HG03457 (cell line): ENCODE data around the gene DAB2IP.

Source experiments
- ATAC-seq: cut with Tn5 transposase; IDR thresholded peaks from one replicate; pipeline ENCODE4 v1.9.1; 2021; ENCODE audit warnings: moderate number of reproducible peaks; ENCODE audit not compliant: unreplicated experiment

Gene DAB2IP

DNA sequence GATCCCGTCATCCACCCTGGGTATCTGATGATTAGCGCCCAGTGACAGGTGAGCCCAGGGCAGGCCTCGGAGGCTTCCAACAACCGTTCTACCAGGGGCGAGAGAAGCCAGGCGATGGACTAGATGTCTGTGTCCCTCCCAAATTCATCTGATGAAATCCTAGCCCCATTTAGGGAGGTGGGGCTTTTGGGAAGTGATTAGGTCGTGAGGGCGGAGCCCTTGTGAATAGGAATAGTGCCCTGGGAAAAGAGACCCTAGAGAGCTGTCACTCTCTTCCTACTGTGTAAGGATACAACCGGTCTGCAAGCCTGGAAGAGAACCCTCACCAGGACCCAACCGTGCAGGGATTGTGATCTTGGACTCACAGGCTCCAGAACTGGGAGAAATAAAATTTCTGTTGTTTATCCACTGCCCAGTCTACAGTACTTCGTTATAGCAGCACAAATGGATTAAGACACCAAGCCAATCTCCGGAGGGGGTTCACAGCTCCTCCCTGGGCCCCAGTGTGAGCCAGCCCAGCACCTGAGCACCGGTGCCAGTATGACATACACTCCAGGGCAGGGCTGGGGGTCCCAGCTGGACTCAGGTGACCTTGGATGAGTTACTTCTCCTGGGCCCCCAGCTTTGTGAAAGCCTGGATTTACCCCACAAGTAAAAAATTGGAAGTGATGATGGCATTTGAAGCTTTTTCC is 162.2 kb downstream of the DAB2IP start:
- ATAC-seq = no peak

DNA sequence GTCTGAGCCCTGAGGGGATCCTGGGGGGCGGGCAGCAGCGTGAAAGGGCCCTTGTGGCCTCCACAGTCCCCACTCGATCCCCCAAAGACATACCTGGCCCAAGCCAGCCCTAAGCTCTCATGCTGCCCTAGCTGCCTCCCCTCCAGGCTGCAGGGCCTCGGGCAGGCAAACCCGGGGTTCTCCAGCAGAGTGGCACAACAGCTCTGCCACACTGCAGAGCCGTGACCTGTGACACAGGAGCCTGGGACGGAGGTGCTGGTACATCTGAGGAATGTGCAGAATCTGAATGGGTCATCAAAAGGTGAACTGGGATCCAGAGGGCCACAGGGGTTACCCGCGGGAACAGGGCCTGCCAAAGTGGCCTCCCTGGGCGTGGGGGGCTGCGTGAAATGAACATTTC is 163.2 kb downstream of the DAB2IP start:
- ATAC-seq = no peak

DNA sequence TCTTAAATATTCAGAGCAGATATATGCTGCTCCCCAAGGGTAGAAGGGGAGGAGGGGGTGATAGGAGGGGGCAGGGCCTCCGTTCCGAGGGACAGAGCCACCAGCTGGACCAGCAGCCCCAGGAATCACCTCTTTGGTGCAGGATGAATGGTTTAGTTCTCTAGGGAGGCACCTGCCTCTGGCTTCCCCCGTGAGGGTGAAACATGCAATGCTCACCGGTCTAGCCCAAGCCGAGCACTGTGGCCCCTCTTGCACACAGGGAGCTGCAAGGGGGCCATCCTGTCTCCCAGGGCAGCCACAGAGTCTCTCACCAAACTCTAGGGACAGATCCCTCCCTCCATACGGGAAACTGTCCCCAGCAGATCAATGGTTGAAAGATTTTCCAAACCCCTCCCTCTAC is 163.7 kb downstream of the DAB2IP start:
- no peak for ATAC-seq

DNA sequence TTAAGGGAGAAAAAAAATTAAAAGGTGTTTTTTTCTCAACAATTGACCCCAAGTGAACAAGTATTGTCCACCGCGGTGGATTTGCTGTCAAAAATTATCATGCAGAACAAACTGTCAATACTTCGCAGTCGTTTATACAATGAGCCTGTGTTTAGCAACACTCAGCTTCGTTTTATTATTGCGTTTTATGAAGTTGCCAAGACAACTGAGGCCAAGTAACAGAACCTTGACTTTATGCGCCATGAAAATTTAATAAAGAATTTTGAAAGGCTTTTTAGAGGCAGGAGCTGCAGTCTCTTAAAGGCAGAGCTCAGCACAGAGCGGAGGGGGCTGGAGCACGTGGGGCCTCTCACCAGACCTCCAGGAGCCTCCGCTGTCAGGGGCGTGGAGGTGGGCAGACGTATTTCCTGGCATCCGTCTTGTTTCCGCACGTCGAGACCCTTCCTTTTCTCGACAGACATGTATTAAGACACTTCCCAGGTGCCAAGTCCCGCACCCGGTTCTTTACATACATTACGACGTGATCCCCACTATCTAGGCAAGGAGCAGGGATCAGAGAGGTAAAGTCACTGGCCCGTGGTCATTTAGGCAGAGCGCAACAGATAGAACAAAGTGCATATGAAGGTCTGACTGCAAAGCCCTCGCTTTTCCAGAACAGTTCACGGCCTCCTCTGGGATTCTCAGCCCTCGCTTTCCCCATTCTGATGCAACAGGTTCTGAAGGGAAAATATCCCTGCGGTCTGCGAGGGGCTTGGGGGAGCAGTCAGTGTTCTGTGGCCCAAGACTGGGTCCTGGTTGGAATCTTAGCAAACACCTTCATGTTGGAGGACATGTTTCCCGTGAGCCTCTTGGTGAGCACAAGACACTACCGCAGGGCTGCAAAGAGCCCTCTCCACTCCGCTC is 164.4 kb downstream of the DAB2IP start:
- ATAC-seq = no peak

DNA sequence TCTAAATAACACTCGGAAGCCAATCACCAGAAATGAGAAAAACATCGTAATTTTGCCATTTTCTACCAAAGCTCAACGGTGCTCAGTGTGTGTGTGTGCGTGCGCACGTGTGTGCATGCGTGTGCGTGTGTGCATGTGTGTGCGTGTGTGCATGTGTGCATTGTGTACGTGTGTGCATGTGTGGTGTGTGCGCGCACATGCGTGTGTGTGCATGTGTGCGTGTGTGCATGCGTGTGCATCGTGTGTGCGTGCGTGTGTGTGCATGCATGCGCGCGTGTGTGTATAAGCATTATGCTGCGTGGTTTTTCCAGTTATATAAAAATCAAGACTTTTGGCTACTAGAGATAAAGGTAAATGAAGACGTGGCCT is 165.0 kb downstream of the DAB2IP start:
- no peak for ATAC-seq

DNA sequence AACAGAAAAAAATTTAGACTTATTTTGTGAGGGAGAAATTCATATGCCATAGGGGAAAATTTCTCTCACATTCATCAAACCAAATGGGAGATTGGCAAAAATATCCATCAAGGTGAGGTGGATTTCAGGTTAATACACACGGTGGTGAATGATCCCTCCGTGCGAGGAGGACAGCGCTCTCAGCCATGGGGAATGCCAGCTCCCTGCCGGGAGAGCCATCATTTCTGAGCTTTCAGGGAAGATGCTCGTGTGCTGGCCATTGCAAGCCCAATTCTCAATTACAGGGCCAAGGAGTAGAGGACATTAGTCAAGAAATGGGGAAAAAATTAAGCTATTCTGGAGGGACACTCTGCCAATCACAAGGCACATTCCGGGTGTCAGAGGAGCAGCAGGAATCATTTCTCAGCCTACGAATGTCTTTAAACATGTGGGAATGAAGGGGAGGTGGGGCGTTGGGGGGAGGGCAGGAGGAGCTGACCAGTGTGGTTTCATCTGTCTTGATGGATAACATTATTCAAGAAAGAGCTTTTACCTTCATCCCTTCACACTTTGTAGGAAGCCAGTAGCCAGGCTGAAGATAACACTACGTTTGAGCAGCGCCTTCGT is 165.5 kb downstream of the DAB2IP start:
- no peak for ATAC-seq

DNA sequence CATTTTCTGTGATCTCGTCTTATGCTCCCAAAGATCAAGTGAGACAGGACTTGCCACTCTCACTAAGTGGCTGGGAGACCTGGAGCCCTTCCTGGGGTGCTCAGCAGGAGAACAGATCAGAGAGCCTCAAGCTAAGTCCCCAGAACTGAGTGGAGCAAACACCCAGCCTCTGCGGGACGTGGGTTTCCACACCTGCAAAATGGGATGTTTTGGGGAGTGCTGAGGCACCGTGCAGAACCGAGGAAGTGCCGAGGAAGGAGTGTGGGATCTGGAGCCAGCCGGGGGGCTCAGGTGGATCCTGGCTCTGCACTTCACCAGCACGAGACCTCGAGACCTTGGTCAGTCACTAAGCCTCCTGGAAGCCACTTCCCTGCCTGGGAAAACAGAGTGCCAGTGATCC is 166.0 kb downstream of the DAB2IP start:
- ATAC-seq = no peak

DNA sequence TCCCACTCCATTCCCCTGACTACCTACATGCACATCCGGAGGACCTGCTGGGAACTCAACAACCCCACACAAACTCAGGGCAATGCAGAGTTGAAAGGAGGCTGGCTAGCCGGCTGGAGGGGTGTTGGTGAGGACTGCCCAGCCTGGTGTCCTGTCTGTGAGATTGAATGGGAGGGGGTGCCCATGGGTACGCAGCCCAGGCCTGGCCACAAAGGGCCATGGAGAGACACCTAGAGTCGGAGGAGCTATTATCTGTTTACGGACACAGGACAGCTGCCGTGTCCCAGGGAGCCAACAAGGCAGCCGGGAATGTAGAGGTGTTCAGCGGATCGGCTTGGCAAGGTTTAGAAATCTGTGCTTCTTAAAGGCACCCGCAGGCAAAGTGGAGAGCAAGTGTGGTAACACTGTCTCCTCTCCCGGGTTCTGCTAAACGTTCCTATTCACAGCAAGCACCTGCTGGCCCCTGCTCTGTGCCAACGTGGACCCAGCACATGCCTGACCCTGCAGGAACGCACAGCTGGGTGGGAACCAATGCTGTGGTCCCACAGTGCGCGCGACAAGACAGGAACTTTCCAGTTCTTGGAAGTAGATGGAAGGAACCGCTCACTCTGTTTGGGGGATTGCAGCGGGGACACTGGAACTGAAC is 166.7 kb downstream of the DAB2IP start:
- no peak for ATAC-seq

DNA sequence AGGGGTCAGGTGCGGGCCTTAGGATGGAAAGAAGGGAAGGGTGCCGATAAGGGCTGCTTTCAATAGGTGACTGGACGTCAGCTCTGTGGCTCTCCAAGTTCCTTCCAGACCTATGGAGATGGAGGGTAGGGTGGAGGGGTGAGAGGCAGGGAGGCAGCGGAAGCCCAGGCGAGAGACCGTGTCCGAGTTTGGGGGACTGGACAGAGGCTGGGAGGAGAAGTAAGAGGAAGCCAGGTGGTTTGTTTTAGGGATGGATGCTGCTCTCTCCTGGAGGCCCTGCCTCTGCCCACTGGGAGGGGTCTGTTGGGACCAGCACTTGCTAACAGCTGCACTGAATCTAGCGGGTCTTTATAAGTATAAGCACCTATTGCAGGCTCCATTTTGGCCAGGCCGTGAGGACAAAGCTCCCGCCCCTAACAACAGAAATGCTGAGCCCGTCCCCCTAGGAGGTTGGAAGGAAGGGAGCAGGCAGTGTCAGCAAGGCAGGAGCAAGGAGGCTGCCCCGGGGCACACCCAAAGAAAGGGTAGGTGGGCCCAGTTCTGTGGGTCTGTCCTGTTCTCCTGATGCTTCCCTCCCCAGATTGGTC is 167.5 kb downstream of the DAB2IP start:
- no peak for ATAC-seq

DNA sequence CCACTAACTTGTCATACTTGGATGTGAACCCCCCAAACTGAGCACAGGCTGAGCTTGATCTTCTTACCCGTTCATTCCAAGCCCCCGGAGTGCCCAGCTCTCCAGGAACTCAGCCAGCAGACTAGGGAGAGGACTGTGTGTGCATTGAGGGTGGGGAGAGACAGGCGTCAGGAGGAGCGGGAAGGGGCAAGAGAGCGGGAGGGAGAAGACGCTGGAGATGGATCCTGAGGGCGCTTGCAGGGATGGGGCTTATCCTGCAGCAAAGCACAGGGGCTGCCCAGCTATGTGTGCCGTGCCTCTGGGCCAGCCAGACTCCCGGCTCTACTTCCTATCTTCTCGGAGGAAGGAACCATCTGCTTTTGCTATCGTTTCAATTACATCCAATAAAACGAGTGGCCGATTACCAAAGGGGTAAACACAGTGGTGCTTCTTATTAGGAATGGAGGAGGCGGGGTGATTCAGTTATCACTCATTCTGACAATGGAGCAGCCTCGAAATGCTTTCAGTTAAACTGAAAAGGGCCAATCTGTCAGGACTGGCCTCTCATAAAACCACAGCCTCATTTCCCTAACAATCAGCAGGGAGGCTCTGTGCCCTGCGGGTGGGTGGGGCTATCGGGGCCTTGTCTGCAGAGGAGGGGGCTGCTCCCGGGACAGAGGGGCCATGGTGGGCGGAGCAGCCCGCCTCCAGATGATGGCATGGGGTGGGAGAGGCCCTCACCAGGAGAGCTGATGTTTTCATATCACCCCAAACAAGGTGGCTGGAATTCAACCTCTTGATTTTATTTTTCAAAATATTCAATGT is 168.2 kb downstream of the DAB2IP start:
- ATAC-seq = no peak

DNA sequence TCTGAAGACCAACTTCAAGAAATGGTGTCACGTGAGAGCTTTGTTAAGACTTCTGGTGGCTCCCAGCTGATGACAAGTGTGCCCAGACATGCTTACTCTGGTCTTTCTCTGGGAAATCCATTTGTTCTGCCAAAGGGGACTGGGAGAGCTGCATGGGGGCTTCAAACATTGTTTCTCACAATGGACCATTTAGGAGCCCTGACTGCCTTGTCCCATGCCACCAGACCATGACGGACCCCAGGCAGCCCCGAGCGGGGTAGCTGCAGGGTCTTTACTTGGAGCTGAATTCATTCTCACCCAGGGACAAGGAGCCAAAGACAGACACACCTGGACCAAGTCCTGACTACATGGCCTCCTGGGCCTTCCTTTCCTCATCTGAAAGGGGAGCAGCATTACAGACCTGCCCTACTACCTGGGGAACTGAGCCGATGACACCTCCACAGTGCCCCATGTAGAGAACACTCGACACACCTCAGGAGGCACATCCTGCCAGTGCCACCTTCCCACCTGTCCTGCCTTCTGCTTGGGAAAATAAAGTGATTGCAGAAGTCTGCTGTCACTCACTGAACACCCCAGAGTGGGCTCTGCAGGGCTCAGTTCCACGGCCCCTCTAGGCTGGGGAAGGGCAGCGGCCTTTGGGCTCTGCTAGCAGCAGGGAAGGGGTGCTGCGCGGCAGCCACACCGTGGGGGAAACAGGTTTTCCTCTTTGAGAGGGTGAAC is 169.0 kb downstream of the DAB2IP start:
- ATAC-seq = no peak

DNA sequence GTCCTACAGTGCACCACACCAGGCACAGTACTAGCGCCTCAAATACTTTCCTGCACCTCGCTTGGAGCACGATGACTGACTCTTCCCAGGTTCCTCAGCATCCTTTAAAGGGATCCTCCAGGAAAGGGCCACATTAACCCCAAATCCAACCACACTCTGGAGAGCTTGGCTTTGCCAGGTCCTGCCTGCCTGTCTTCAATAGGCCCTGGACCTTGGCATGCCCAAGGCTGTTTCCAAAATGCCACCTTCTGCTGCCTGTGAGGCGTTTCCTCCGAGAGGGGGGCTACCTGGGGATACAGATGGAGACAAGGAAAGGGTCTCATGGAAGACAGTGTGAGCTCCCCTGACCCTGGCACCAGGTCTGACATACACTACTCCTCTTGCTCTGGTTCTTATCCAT is 169.9 kb downstream of the DAB2IP start:
- ATAC-seq = no peak

DNA sequence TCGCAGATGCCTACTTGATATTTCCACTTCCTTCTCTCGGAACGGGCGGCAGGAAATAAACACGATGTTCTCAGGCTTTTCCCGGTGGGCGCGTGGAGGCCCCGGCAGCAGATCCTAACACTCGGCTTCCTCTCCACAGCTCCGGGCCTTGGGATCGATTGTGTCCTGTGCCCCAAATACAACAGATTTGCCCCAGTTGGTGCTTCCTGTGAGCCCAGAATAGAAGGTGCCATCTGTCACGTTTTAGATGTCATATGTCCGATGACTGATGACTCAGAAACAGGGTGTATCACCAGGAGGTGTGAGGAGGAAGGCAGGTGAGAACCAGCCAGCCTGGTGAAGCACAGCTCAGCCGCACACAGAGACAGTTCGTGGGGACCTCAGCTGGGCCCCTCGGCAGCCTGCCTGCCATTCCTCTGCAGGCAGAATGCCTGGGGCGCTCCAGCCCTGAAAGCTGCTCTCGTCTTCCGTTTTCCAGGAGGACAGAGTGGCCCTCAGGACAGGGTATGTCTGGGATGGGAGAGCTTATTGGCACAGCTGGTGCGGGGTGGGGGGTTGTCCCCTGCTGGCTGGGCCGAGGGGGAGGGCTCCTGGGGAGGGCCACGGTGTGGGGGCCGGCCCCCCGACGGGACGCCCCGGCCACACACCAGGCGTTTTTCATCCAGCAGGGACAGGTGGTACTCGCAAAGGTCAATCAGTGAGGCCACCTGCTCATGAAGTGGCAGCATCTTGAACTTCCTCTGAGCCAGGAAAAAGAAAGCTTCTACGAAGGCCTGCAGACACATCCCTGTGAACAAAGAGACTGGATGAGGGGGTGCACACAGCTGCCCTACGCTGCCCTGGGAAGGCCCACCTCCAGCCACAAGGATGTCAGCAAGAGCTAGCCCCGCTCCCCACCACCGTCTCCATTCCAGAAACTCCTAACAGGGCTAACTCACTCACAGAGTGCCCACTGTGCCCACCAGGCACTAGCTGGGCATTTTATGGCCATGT is 171.0 kb downstream of the DAB2IP start:
- ATAC-seq = no peak

DNA sequence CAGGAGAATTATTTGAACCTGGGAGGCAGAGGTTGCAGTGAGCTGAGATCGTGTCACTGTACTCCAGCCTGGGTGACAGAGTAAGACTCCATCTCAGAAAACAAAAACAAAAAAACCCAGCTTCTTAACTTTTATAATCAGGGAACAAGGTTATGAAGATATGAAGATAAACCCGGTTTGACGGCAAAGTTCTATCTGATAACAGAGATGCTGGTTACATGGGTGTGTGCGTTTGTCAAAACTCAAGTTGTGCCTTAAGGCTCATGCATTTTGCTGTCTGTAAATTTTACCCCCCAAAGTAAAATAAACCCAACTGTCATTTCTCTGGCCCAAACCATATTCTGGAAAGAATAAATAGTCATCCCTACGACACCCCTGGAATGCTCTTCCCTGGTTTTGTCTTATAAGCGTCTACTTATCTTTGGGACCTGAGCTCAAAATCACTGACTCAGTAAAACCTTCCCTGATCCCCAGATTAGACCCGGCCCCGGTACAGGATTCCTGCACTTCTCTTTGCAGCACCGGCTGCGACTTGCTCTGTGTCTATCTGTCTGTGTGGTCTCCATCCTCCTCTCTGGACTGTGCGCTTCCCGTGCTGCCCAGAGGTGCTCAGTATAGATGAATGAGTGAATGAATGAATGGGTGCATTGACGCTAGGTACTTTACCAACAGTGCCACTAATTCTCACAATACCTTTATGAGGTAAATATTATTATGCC is 172.2 kb downstream of the DAB2IP start:
- ATAC-seq = no peak

DNA sequence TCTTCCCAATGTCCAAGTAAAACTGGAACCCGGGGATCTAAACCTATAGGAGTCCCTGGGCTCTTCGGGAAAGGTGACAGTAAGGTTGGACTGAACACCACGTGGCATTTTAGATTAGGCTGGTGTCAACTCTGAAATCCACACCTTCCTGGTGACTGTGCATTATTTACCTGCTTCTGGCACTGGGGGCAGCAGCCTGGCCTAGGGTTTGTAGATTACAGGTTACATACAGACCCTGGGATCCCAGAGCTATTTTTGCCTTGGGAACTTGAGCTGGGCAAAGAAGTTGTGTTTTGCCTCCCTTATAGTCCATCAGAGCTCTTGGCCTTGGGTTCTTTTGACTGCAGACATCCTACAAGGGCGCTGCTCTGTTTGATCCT is 173.2 kb downstream of the DAB2IP start:
- no peak for ATAC-seq

DNA sequence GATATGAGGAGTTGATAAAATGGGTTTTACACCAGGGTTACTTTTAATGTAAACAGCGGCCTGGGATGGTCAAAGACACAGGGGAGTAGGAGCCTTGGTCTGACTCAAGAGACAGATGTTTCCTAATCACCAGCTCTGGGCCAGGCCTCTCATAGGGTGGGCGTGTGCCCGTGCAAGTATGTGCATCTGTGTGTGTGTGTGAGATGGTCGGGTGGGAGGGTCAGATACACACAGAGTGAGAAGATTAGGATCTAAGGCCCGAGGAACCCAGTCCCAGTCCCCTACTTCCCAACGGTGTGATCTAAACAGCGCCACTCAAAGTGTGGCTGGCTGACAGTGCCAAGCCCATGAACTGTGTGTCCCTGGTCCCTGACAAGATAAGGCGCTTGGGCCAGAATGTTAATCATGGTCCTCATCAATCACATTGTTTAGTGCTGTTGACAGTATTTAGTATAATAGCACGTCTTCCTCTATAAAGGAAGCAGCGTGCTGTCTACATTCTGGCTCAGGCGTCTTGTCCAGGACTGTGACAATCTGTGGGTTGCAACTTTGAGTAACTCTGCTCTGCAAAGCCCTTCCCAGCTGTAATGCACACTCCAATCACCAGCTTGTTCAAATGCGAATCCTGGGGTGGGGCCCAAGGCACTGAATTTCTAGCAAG is 173.7 kb downstream of the DAB2IP start:
- no peak for ATAC-seq

DNA sequence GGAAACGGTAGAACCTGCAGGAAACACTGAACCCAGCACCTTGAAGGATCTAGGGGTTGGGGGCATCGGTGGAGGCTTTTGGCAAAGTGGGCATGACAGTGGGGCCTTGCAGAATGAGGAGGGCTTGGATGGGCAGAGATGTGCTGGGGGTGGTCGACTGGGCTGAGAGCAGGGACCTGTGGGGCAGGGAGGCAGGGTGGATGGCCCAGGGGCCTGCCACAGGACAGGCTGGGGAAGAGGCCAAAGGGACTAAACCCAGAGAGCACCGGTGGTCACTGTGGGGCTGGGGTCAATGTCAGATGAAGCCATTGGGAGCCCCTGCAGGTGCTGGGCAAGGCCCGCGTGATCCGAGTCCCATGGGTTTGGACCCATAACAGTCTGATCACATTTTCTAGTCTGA is 175.3 kb downstream of the DAB2IP start:
- no peak for ATAC-seq
